Esophagus muscularis mucosa (tissue), 3 donors: ENCODE results near the gene DKK1.

Experiments
- EP300 ChIP-seq: sonication (generic); formaldehyde crosslinking; IDR thresholded peaks from one replicate; pipeline ENCODE4 v1.6.1; 2017; ENCODE audit warnings: antibody characterized with exemption
- POLR2AphosphoS5 ChIP-seq, 2 donors: sonication (generic); formaldehyde crosslinking; IDR thresholded peaks; one replicate each; pipeline ENCODE4 v1.6.1; 2017; ENCODE audit warnings: antibody characterized with exemption in 2 of 2

- TF ChIP-seq POLR2AphosphoS5 (IDR thresholded peaks at IDR 0.05): no peak
- no peak for TF ChIP-seq EP300
Measured at GRCh38 chr10:52337225-52337624, 23.1 kb downstream of the DKK1 start.
